Superior temporal gyrus (tissue), 1 donor: ENCODE results near the gene TIMP2.

ENCODE experiments used
- DNase-seq: peaks from one replicate; pipeline ENCODE4 v3.0.0-alpha.2; 2016; ENCODE audit errors: extremely low spot score

The TIMP2 gene

GRCh38 chr17:78817123-78817522, 108.1 kb downstream of the TIMP2 start:
- DNase-seq = no peak

GRCh38 chr17:78815696-78816095, 109.5 kb downstream of the TIMP2 start:
- DNase-seq = no peak

- DNase-seq = no peak
Observed at GRCh38 chr17:78812855-78813254, 112.3 kb downstream of the TIMP2 start.

GRCh38 chr17:78808163-78808562, 117.0 kb downstream of the TIMP2 start:
- DNase-seq = no peak

- no peak for DNase-seq
Observed at GRCh38 chr17:78806451-78806850, 118.7 kb downstream of the TIMP2 start.

- DNase-seq = no peak
Observed at GRCh38 chr17:78805301-78805700, 119.9 kb downstream of the TIMP2 start.

- no peak for DNase-seq
Observed at GRCh38 chr17:78804777-78805176, 120.4 kb downstream of the TIMP2 start.

- DNase-seq = no peak
Observed at GRCh38 chr17:78803186-78803845, 121.9 kb downstream of the TIMP2 start.
